GM19455 (cell line): Measurements from ENCODE around the gene PTPRD.

Experiments used
- ATAC-seq: cut with Tn5 transposase; IDR thresholded peaks from one replicate; pipeline ENCODE4 v1.9.1; 2021; ENCODE audit not compliant: unreplicated experiment

PTPRD gene

DNA sequence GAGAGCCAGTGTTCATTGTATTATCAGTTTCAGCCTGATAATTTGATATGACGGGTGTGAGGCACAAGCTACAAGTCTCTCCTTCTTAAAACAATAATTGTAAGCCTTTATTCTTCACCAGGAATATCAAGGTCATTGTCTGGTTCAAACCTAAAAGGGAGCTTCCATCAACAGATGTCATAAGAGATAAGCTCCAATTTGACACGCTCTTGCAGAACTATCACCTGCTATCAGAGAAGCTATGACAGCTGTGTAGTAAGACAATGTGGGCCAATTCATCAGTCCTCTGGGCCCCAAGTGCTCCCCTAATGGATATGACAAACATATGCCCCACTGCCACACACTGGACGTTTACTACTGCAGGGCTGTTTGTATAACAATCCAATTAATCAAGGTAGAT lies 1803.1 kb downstream of the PTPRD start:
- no peak for ATAC-seq

DNA sequence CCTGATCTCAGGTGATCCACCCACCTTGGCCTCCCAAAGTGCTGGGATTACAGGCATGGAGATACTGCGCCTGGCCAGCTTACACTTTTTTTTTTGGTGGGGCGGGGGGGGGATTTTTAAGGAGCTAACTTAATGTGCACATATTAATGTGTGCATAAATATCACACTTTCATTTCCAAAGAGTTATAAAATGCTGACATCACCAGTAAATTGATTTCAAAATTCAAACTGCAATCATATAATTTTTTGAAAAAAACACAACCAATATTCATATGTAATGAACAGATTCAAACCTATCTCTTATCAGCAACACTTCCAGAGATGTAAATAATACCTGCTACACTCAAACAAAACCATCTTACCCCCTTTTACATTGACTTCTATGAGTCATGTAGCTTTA lies 1806.7 kb downstream of the PTPRD start:
- ATAC-seq = no peak

DNA sequence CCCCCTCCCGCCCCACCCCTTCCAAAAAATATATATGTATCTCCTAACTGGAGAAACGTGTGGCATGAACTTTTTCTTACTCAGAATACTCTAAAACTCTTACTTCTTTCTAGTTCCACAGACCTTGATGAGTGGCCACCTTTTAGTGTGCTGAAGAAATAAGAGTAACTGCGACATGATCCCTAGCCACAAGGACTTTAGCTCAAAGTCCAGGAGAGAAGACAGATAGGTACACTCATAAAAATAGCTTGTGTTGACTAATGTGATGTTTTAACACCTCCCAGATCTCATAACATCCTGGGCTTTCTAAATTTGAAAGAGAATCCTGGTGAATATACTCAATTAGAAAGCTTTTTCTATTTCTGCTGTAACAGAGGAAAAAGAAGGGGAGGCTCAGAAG lies 1808.2 kb downstream of the PTPRD start:
- ATAC-seq = no peak

DNA sequence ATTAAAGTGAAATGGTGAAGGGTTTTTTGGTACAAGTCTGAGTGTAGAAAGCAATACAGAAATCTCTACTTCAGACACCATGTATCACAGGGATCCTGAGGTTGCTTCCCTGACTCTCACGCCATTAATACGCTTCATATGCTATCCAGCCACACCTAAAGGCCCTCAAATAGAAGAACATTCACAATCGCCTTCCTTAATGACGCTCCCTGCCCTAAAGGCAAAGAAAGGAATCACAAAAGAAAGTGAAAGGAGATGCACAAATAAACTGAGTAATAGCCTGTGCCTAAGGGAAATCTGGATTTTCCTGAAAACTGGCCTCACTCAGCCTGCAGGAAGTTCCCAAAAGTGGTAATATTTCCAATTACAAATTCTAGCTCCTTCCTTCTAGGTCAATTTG lies 1810.6 kb downstream of the PTPRD start:
- no peak for ATAC-seq

DNA sequence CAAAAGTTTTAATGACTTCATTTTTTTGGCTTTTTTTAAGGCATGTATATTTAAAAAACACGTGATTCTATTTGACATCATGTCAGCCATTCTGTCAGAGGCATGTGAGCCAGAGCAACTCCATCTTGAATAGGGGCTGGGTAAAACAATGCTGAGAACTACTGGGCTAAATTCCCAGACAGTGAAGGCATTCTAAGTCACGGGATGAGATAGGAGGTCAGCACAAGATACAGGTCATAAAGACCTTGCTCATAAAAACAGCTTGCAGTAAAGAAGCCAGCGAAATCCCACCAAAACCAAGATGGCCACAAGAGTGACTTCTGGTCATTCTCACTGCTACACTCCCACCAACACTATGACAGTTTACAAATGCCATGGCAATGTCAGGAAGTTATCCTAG lies 1812.6 kb downstream of the PTPRD start:
- no peak for ATAC-seq

DNA sequence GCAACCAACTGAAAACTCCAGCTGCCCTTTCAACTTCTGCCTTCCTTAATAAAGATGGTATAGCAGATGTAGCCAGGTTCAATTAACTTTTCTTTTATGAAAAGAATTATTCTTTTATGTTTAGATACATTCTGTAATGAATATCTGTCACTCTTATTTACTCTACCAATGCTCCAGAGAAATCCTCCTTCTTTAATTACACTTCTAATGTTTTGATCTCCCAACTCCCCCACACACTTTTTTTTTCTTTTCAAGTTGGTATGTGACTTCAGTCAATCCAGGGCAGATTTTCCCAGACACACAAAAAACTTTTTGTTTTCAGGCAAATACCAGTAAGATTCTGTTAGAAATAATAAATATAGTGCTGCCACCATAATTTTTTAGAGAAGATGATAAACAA lies 1813.2 kb downstream of the PTPRD start:
- ATAC-seq = no peak

DNA sequence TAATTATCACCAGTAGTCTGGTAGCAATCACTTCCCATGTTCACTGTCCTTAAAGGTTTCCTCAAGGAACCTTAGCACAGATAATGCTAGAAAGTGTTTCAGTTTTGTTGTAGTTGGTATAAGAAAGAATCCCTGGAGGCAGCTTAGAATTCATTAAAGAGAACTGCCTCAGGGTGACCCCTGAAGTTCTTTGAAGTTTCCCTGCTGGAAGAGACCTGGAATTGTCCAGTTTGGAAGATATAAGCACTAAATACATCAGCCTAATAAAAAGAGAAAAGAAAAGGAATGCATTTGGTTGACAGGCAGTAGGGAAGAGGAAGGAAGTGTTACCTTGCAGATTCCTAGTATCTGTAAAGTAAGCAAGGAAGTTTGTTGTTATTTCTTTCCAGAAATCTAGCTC lies 1813.6 kb downstream of the PTPRD start:
- no peak for ATAC-seq

DNA sequence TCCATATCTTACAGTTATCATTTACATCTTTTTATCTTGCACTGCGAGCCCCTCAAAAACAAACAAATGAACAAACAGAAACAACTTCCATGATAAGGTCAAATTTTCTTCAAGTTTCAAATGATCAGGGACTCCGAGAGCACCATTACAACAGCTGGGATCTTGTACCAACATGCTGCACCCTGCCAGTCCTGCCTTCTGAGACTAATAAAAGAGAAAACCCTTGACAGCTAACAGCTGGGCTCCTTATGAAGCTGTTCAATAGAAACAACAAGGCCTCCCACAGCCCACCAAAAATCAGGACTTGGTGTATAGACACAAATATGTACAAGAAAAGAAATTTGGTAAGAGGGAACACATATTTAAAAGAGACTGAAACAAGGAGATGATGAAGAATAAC lies 1828.0 kb downstream of the PTPRD start:
- no peak for ATAC-seq

DNA sequence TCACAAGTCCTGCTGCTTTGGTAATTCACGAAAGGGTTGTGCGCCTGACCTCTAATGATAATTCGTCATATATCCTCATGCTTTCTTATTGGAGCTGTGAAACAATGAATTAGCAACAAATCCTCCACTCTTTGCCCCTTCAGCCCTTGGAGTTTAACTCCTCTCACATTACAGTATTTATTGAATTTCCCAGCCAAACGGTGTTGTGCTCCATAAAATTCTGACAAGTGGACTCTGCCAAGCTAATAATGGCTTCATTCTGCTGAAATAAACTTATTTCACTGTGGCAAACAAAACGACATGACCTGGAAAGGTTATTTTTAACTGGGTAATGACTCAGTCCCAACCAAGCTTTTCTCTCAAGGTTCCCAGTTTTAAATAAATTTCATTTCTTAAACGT lies 1828.9 kb downstream of the PTPRD start:
- no peak for ATAC-seq

DNA sequence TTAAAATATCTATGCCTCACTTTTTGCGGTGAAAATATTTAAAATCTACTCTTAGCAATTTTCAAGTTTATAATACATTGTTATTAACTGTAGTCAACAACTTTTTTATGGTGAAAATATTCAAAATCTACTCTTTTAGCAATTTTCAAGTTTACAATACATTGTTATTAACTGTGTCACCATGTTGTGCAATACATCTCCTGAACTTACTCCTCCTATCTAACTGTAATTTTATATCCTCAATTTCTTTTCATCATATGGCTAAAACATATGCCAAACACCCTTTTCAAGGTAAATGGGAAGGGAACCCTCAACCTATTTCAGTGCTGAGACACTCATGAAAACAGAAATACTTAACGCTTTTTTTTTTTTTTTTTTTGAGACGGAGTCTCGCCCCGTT lies 1830.6 kb downstream of the PTPRD start:
- ATAC-seq = no peak

DNA sequence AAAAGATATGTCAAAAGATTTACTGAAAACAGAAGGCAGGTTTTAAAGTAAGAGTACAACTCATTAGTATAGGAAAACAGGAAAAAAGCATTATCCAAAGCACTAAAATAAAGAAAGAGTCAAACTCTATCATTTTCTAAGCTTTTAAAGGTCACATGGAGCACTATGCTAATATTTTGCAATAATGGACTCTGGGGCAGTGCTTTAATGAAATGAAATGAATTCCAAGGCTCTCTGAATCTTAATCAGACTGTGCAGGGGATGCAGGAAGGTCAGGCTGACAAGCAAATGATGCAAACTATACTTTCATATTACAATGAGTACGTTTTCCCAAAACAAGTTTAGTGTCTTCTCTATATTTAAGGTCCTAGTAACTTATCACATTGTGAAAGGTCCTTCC lies 1831.3 kb downstream of the PTPRD start:
- ATAC-seq = no peak

DNA sequence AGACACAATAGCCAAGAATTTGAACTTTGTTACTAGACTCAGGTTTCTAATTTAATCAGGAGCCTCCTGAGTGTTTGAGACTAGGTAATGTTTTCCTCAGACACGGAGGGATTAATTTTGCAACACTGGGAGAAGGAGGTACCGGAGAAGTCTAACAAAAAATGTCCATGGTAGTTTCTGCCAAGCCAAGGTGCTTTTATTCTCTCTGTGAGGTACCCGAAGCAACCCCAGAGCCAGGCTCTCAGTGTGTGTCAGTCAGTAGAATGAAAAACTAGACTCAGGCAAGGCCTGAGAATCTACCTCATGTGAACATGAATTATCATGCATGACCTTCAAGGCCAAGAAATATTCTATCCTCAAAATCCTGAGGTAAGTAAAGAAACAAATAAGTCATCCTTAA lies 1832.4 kb downstream of the PTPRD start:
- no peak for ATAC-seq

DNA sequence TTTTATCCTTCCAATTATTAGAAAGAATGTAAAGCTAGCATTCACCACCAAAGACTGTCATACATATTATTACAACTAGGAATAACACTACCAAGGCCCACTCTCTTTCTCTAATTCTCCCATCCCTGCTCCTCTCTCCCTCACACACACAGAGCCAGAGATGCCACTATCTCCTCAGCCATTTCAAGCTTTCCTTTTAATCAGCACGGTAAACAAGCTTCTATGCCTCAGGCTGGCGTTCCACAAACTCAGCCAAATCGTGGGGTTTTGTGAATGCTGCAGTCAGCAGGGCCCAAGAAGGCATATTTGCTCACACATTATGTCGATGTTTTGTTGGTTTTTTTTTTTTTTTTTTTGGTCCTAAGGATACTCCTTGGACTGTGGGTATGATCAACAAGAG lies 1833.3 kb downstream of the PTPRD start:
- ATAC-seq = no peak

DNA sequence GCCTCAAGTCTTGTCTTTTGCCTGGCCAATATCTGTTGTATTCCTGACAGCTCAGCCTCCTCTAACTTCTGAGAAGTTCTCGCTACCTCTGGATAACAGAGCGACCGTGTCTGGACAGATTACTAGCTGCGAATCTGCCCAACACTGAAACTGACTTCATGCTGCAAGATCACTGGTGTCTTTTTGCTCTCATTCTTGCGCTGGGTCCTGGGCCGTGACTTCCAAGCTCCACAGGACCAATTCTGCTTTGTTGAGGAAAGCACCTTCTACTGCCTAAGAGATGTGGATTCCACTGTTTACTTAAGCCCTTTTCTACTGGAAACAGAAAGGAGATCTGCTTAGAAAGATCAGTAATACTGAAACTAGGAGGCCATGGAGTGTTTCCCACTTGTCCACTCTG lies 1834.4 kb downstream of the PTPRD start:
- no peak for ATAC-seq

DNA sequence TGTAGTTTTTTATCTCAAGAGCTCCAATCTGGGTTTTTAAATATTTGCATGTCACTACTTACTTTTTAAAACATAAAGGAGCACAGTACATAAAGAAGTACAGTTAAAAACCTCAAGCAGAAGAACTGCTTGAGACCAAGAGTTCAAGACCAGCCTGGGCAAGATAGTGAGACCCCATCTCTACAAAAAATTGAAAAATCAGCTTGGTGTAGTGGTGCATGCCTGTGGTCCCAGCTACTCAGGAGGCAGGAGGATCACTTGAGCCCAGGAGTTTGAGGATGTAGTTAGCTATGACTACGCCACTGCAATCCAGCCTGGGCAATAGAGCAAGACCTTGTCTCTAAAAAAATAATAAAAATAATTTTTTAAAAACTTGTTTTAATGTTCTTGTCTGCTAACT lies 1840.5 kb downstream of the PTPRD start:
- no peak for ATAC-seq

DNA sequence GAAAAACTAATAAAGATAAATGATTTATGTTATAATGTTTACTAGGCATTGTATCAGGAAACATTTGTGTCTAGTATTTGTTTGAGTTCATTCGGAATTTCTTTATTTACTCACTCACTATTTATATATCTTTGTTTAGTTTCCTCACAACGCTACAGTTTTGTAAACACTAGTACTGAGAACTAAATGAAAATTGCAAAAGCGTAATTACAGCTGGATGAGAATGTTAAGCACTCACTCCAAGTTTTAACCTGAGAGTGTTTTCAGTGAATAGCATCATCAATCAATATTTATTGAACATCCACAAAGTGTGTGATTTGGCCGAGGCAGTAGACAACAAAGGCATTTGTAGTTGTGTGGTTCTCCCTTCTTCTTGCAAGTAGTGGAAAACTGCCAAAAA lies 1843.6 kb downstream of the PTPRD start:
- ATAC-seq = no peak

DNA sequence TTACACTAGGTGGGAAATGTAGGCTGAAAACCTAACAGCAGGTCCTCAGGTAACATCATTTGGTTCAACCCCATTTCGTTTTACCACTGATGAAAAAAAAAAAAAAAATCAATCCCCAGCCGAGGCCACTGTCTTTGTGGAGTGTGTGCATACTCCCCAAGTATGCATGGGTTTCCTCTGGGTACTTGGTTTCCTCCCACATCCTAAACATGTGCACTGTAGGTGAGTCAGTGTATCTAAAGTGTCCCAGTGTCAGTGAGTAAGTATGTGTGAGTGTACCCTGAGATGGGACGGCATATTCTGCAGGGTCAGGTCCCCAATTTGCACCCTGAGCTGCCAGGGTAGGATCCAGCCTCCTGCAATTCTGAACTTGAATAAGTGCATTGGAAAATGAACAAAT lies 1846.7 kb downstream of the PTPRD start:
- ATAC-seq = no peak

DNA sequence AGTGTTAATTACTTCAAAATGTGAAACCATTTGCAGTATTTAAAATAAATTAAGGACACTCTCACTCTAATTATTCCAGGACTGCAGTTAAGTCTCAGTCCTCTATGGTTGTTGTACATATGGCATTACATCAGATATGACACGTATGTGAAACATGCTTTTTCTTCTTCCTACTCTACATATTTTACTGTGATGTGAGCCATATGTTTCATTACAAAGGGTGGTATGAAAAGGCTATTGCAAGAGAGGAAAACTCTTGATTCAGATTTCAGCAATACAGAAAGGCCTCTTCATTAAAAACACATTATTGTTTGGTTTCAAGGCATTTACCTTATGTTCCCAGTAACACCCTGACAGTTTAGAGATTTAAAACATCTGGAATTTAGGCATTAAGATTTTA lies 1848.8 kb downstream of the PTPRD start:
- no peak for ATAC-seq

DNA sequence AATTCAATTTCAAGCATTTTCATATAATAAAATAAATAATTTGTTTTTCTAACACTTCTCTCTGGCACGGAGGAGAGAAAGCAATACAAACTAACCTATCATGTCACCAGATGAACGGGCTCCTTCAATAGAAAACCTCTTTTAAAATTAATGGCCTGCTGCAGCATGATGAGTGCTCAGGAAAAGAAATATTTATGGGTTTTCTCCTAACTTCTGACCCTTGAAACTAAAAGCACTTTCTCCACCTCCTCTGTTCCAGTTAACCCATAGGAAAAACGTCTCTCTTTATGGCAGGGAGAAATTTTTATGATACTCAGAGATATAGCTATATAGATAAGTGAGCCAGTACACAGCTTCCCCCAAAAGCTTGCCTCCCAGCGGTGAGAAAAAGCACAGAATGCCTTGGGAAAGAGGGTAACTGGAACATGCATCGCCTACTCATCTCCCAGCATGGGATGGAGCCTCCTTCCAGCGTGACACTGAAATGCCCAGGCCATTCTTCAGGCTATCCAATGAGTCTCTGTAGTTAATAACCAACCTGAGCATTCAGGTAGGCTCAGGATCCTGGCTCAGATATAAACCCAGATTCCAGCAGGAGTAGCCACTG lies 1850.2 kb downstream of the PTPRD start:
- ATAC-seq = no peak

DNA sequence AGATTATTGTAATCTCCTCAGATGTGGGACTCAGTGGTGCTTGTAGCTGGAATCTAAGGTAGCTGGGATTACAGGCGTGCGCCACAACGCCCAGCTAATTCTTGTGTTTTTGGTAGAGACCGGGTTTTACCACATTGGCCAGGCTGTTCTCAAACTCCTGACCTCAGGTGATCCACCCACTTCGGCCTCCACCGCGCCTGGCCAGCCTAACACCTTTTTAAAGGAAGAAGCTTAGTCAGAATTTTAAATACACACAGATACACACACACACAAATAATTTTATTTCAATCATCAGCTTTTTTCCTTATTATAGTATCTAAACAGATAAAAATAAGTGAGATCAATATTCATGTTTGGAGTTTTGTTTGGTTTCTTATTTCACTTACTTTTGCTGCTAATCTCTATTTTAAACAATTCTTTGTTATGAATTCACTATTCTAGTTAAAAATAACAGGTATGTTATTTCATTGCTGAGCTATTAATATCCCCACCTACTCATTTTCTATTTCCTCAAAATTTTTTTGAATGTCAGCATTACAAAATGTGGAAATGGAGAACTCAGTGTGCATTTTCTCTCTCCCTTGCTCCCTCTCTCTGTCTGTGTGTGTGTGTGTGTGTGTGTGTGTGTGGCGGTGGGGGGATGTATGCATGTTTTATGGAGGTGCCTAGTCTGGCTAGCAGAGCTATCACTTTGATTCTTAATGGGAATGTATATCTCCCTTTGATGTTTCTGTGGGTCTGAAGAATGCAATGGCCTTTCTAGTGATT lies 1852.6 kb downstream of the PTPRD start:
- no peak for ATAC-seq

DNA sequence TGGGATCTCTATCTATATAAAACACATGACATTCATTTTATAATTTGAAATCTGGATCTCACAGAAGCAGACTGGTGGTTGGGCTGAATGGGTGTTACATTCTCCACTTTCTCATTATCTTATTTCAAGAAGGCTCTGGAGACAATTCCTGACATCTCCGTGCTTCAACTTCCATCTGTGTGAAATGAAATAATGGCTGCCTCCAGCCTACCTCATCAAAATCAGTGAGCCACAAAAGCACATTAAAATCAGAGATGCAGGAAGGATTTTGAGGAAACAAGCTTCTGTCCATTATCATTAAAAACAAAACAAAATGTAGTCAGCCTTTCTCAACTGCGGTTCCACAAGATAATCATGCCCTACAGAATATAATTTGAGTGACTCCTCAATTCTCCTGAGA lies 1854.9 kb downstream of the PTPRD start:
- no peak for ATAC-seq

DNA sequence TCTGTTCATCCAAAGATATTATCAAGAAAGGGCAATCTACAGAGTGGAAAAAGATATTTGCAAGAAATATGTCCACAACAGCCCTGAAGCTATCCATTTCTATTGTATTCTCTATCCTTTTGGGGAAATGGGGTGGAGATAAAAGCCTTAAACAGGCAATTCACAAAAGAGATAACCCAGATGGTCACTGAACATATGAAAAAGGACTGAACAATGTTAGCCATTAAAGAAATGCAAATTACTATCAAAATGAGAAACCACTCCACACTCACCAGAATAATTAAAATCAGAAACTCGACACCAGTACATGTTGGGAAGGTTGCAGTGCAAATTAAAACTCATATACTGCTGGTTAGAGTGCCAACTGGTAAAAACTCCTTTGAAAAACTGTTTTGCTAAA lies 1858.1 kb downstream of the PTPRD start:
- no peak for ATAC-seq

DNA sequence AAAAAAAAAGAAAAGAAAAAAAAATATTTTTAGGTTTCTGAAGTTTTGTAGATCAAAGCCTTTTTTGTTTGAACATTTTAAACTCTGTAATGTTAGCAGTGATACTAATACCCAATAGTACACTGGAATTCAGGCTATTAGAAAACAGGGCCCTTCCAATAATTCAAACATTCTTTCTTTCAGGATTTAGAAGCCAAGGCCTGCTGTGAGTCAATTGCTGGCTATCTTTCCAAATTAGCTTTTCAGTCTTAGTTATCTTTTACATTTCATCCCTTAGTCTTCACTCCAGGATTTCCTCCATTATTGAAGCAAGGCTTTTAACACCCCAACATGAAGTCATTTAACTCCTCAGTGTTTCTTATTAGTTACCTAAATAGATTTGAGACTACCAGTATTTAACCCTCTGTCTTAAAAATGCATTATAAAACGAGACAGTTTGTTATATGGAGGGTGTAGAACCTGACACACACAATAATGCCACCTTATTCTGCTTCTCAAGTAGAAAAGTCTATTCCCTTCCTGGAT lies 1861.3 kb downstream of the PTPRD start:
- ATAC-seq = no peak
